Measurements from ENCODE around the gene POU6F2. TPM values are rescaled to one million over a fixed set of nuclear protein-coding genes. Genes with fewer than 3 reads are reported as not detected.

The POU6F2 gene
- total RNA-seq, 2 donors from 2014 or later, result 5.2 to 6.3 TPM

DNA sequence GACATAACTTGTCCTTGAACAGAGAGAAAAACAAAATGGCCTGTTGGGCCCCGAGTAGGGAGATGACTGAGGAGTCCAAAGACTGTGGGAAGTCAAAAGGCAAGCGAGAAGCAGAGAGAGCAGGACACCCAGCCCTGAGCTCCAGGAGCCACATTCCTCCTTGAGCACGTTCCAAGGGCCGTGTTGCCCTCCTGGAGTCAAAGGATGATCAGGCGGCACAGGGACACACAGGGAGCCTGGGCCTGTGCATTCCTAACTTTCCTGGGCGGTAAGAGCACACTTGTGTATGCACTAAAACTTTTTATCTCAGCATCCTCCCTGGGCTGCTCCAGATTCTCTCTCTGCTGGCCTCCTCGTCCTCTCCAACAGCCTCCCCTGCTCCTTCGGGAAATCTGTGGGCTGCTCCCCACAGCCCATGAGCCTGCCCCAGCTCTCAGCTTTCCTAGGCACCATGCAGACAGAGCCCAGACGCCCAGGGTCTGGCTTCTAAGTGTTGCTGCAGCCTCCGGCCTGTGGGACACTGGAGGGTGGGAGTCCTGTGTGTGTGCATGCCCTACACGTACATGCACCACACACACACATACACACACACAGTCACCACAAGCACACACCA, 281.8 kb downstream of the POU6F2 start:
- H3K27ac ChIP-seq, result no peak overlapping the region
- H3K9me3 ChIP-seq, result no peaks in the 10 kb centered on the region
- H3K36me3 ChIP-seq (replicated peaks in 1 of 2; ENCODE audit: insufficient read depth in 1 of 2, low read depth in 2 of 2), result no peaks in the 10 kb centered on the region
- DNase-seq (no peak), ATAC-seq (no peak)
- H3K4me1 ChIP-seq, result no peaks in the 10 kb centered on the region
- no peak overlapping the region for H3K4me3 ChIP-seq
- no peaks in the 10 kb centered on the region for H3K27me3 ChIP-seq
- 69 to 72% methylated on average over 11 of the region's 11 CpGs for WGBS, 2 donors
- TF ChIP-seq POLR2A (IDR thresholded peaks at IDR 0.05), result no peak
- no peak for TF ChIP-seq CTCF (IDR thresholded peaks at IDR 0.05)
- intact Hi-C loops (cut with DNase I), result no loop called here

GRCh38 chr7:39260279-39260844, 282.7 kb downstream of the POU6F2 start:
- DNase-seq (no peak), ATAC-seq (no peak)
- WGBS, 2 donors, result 83 to 86% methylated on average over 2 of the region's 2 CpGs
- Histone ChIP-seq H3K4me3 (no peak overlapping the region), H3K27me3 (no peaks in the 10 kb centered on the region), H3K4me1 (no peaks in the 10 kb centered on the region), H3K9me3 (no peaks in the 10 kb centered on the region), H3K27ac (no peak overlapping the region), H3K36me3 (replicated peaks in 1 of 2; ENCODE audit: insufficient read depth in 1 of 2, low read depth in 2 of 2) (no peaks in the 10 kb centered on the region)
- TF ChIP-seq CTCF (IDR thresholded peaks at IDR 0.05) (no peak), POLR2A (IDR thresholded peaks at IDR 0.05) (no peak)
- intact Hi-C loops (cut with DNase I), result no loop called here

DNA sequence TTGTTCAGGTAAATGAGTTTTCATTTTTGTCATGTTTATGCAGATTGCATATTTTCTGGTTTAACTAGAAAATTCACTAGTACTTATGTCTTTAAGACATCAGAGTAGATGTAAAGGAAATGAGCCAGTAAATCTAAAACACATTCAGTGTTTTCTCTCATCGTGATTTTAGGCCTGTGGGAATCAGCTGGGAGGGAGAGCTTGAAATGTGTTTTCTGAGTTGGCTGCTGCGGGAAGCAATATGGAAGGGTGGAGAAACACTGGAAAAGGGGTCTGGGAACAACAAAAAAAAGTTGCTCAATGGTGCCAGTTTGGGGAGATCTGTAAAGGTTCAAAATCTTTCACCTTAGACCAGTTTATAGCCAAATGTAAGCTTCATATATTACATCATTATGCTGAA, 284.1 kb downstream of the POU6F2 start:
- H3K9me3 ChIP-seq, result no peaks in the 10 kb centered on the region
- H3K4me1 ChIP-seq, result no peaks in the 10 kb centered on the region
- intact Hi-C loops (cut with DNase I), result no loop called here
- no peaks in the 10 kb centered on the region for H3K36me3 ChIP-seq (replicated peaks in 1 of 2; ENCODE audit: insufficient read depth in 1 of 2, low read depth in 2 of 2)
- no peak for ATAC-seq
- WGBS, 2 donors, result 82 to 92% methylated on average over 2 of the region's 2 CpGs
- H3K4me3 ChIP-seq, result no peak overlapping the region
- TF ChIP-seq POLR2A (IDR thresholded peaks at IDR 0.05) (no peak), CTCF (IDR thresholded peaks at IDR 0.05) (no peak)
- H3K27ac ChIP-seq, result no peak overlapping the region
- H3K27me3 ChIP-seq, result no peaks in the 10 kb centered on the region
- no peak for DNase-seq

GRCh38 chr7:39265641-39266591, 288.2 kb downstream of the POU6F2 start:
- 62 to 65% methylated on average over 9 of the region's 9 CpGs for WGBS, 2 donors
- intact Hi-C loops (cut with DNase I), result no loop called here
- Histone ChIP-seq H3K27me3 (no peaks in the 10 kb centered on the region), H3K36me3 (replicated peaks in 1 of 2; ENCODE audit: insufficient read depth in 1 of 2, low read depth in 2 of 2) (no peaks in the 10 kb centered on the region), H3K27ac (no peak overlapping the region), H3K9me3 (no peaks in the 10 kb centered on the region), H3K4me1 (no peaks in the 10 kb centered on the region), H3K4me3 (no peak overlapping the region)
- TF ChIP-seq CTCF (IDR thresholded peaks at IDR 0.05) (no peak), POLR2A (IDR thresholded peaks at IDR 0.05) (no peak)
- no peak for DNase-seq
- no peak for ATAC-seq

All from body of pancreas (tissue), 4 donors.